Anterior cingulate cortex (tissue), 58 donors: Measurements from ENCODE around the gene PRDM16.

Source experiments
- DNase-seq, 58 donors: peaks; one replicate each; lab custom pipeline; 2025; lab: John Stamatoyannopoulos, UW

Gene PRDM16

GRCh38 chr1:3115275-3116149 is 46.5 kb downstream of the PRDM16 start:
- DNase-seq, result no peak

GRCh38 chr1:3116150-3116510 is 47.1 kb downstream of the PRDM16 start:
- DNase-seq, result no peak

- DNase-seq, result no peak
These were observed 47.6 kb downstream of the PRDM16 start for GRCh38 chr1:3116560-3116959.

GRCh38 chr1:3117879-3118278 is 48.9 kb downstream of the PRDM16 start:
- no peak for DNase-seq

- no peak for DNase-seq
These were observed 50.1 kb downstream of the PRDM16 start for GRCh38 chr1:3119061-3119460.

- no peak for DNase-seq
These were observed 50.7 kb downstream of the PRDM16 start for GRCh38 chr1:3119725-3120124.

- no peak for DNase-seq
These were observed 51.1 kb downstream of the PRDM16 start for GRCh38 chr1:3120140-3120539.

GRCh38 chr1:3120994-3121393 is 52.0 kb downstream of the PRDM16 start:
- DNase-seq, result no peak

- peak in 1 of 58 donors; percentile 21 for DNase-seq
These were observed 52.6 kb downstream of the PRDM16 start for GRCh38 chr1:3121401-3122210.

GRCh38 chr1:3122311-3122710 is 53.3 kb downstream of the PRDM16 start:
- DNase-seq, result no peak

- DNase-seq, result no peak
These were observed 55.2 kb downstream of the PRDM16 start for GRCh38 chr1:3124246-3124645.

GRCh38 chr1:3125078-3125477 is 56.1 kb downstream of the PRDM16 start:
- DNase-seq, result peak in 4 of 58 donors; percentile 27 to 64 (median 48)

GRCh38 chr1:3125546-3126368 is 56.8 kb downstream of the PRDM16 start:
- peak in 40 of 58 donors; percentile 17 to 84 (median 52) for DNase-seq

- no peak for DNase-seq
These were observed 58.0 kb downstream of the PRDM16 start for GRCh38 chr1:3126756-3127678.

- DNase-seq, result peak in 32 of 58 donors; percentile 15 to 76 (median 43)
These were observed 58.7 kb downstream of the PRDM16 start for GRCh38 chr1:3127738-3128137.

GRCh38 chr1:3128431-3129132 is 59.6 kb downstream of the PRDM16 start:
- DNase-seq, result peak in 2 of 58 donors; percentile 19 to 38

- DNase-seq, result no peak
These were observed 60.1 kb downstream of the PRDM16 start for GRCh38 chr1:3129133-3129490.

GRCh38 chr1:3130268-3130667 is 61.3 kb downstream of the PRDM16 start:
- DNase-seq, result no peak

GRCh38 chr1:3132660-3133059 is 63.7 kb downstream of the PRDM16 start:
- DNase-seq, result no peak
